A549 (cell line): ENCODE results near the gene ZNF576.

Experiments
- BHLHE40 ChIP-seq: IDR thresholded peaks from 2 replicates; pipeline ENCODE4 v1.6.1; 2012; ENCODE audit warnings: low read depth, low read length, inconsistent platforms
- ESRRA ChIP-seq: fragments of 150-350 bp; IDR thresholded peaks from 2 replicates; pipeline ENCODE4 v1.6.1; 2014; ENCODE audit warnings: mild to moderate bottlenecking, low read length, borderline replicate concordance
- FOSL2 ChIP-seq, 2 experiments: fragments of 450-650 bp in 1 of 2; fragments of >200 bp in 1 of 2; sonication (Bioruptor Twin) in 1 of 2; formaldehyde crosslinking; IDR thresholded peaks; 2 replicates each; pipeline versions ENCODE4 v1.5.0 to v1.6.1; 2016 to 2020; ENCODE audit warnings: mild to moderate bottlenecking in 1 of 2, moderate library complexity in 1 of 2
- JUNB ChIP-seq: fragments of >200 bp; sonication (Bioruptor Twin); formaldehyde crosslinking; IDR thresholded peaks from 2 replicates; pipeline ENCODE4 v1.6.1; 2016
- MYC ChIP-seq: IDR thresholded peaks from 2 replicates; pipeline ENCODE4 v1.6.1; 2012; ENCODE audit warnings: mild to moderate bottlenecking, inconsistent platforms, low read length, improper control_type of control experiment, borderline replicate concordance
- ZSCAN20 ChIP-seq: fragments of 250-450 bp; sonication (Bioruptor Pico); IDR thresholded peaks from 2 replicates; pipeline ENCODE4 v1.8.0; 2022; ENCODE audit warnings: mild to moderate bottlenecking, moderate library complexity
- TF ChIP-seq, protein P1 (sequence below): fragments of >200 bp; sonication (Bioruptor Twin); formaldehyde crosslinking; IDR thresholded peaks from 3 replicates; pipeline ENCODE4 v1.5.1; 2016
- TF ChIP-seq, protein P2 (sequence below): fragments of 450-650 bp; IDR thresholded peaks from 2 replicates; pipeline ENCODE4 v1.6.1; 2014; ENCODE audit warnings: antibody characterized with exemption

DNA sequence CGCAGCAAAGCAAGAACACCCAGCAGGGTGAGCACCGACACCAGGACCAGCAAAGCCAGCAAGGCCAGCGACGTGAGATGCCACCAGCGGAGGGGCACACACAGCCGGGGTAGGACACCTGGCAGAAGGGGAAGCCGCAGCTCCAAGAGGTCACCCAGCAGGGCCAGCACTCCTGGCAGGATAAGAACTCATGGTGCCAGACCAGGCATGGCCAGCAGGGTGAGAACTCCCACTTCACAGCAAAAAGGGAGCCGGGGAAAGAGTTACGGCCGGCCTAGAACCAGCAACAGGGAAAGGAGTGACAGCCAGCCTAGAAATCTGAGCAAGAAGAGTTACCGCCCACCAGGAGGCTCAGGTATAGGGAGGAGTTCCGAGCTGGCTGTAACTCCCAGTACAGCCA lies 16.0 kb downstream of the ZNF576 start:
- TF ChIP-seq, protein P1, sequence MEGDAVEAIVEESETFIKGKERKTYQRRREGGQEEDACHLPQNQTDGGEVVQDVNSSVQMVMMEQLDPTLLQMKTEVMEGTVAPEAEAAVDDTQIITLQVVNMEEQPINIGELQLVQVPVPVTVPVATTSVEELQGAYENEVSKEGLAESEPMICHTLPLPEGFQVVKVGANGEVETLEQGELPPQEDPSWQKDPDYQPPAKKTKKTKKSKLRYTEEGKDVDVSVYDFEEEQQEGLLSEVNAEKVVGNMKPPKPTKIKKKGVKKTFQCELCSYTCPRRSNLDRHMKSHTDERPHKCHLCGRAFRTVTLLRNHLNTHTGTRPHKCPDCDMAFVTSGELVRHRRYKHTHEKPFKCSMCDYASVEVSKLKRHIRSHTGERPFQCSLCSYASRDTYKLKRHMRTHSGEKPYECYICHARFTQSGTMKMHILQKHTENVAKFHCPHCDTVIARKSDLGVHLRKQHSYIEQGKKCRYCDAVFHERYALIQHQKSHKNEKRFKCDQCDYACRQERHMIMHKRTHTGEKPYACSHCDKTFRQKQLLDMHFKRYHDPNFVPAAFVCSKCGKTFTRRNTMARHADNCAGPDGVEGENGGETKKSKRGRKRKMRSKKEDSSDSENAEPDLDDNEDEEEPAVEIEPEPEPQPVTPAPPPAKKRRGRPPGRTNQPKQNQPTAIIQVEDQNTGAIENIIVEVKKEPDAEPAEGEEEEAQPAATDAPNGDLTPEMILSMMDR, result no peak
- TF ChIP-seq FOSL2 (IDR thresholded peaks at IDR 0.05) (no peak), FOSL2 (CRISPR knock-in tag; IDR thresholded peaks at IDR 0.05) (no peak), ZSCAN20 (no peak), MYC (no peak), ESRRA (no peak), BHLHE40 (no peak), JUNB (no peak)
- TF ChIP-seq, protein P2, sequence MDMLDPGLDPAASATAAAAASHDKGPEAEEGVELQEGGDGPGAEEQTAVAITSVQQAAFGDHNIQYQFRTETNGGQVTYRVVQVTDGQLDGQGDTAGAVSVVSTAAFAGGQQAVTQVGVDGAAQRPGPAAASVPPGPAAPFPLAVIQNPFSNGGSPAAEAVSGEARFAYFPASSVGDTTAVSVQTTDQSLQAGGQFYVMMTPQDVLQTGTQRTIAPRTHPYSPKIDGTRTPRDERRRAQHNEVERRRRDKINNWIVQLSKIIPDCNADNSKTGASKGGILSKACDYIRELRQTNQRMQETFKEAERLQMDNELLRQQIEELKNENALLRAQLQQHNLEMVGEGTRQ, result no peak
